ENCODE measurements around the gene LINS1. TPM values are rescaled to one million over a fixed set of nuclear protein-coding genes. Genes with fewer than 3 reads are reported as not detected.

Gene LINS1
- total and polyA plus RNA-seq, 2 donors (not counting 3 experiments of a cell fraction or from before 2014, with no cell fraction given) = 6.9 to 14.7 TPM

DNA sequence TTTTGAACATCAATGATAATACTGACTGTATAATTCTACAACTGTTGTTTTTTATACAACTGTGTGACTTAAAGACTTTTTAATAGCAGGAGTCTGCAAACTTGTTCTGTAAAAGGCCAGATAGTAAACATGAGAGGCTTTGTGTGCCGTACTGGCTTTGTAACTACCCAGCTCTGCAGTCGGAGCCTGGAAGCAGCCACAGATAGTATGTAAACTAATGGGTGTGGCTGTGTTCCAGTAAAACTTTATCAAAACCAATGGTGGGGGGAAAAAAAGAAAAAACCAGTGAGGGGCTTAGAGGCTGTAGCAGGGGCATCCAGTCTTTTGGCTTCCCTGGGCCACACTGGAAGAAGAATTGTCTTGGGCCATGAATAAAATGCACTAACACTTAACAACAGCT, 12.4 kb upstream of the LINS1 start:
- DNase-seq (ENCODE audit: low read depth, low spot score) (no peak), FAIRE-seq (no peak)
- H3K4me2 ChIP-seq (ENCODE audit: insufficient read depth, low read length) = no peak overlapping the region
- no peak overlapping the region for H3K4me3 ChIP-seq (replicated peaks in 1 of 3; ENCODE audit: insufficient read depth in 1 of 3, low read depth in 1 of 3, low read length in 3 of 3)
- H3K27me3 ChIP-seq (ENCODE audit: control insufficient read depth in 2 of 2, insufficient read depth in 2 of 2, low read length in 2 of 2) = no peaks in the 10 kb centered on the region
- no peak overlapping the region for H2AFZ ChIP-seq (ENCODE audit: low read depth, low read length)
- H3K79me2 ChIP-seq (ENCODE audit: control insufficient read depth, insufficient read depth, low read length) = peaks cover 10% of the 10 kb centered on the region
- TF ChIP-seq EZH2 (IDR thresholded peaks at IDR 0.05; ENCODE audit: borderline replicate concordance, low read depth, low read length, severe bottlenecking) (no peak), POLR2A (IDR thresholded peaks at IDR 0.05; ENCODE audit: low read depth, low read length) (no peak), MYC (IDR thresholded peaks at IDR 0.05; ENCODE audit: low read depth, low read length) (no peak), JUN (IDR thresholded peaks at IDR 0.05; ENCODE audit: borderline replicate concordance, insufficient read depth, insufficient read length, low read depth) (no peak), FOS (IDR thresholded peaks at IDR 0.05; ENCODE audit: borderline replicate concordance, insufficient read depth, low read length) (no peak)
- TF ChIP-seq, protein P1, sequence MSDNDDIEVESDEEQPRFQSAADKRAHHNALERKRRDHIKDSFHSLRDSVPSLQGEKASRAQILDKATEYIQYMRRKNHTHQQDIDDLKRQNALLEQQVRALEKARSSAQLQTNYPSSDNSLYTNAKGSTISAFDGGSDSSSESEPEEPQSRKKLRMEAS (IDR thresholded peaks at IDR 0.05; ENCODE audit: insufficient read depth, insufficient read length) = no peak
- TF ChIP-seq, protein P2, sequence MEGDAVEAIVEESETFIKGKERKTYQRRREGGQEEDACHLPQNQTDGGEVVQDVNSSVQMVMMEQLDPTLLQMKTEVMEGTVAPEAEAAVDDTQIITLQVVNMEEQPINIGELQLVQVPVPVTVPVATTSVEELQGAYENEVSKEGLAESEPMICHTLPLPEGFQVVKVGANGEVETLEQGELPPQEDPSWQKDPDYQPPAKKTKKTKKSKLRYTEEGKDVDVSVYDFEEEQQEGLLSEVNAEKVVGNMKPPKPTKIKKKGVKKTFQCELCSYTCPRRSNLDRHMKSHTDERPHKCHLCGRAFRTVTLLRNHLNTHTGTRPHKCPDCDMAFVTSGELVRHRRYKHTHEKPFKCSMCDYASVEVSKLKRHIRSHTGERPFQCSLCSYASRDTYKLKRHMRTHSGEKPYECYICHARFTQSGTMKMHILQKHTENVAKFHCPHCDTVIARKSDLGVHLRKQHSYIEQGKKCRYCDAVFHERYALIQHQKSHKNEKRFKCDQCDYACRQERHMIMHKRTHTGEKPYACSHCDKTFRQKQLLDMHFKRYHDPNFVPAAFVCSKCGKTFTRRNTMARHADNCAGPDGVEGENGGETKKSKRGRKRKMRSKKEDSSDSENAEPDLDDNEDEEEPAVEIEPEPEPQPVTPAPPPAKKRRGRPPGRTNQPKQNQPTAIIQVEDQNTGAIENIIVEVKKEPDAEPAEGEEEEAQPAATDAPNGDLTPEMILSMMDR (IDR thresholded peaks at IDR 0.05; ENCODE audit: extremely low read depth in 1 of 2, insufficient read depth in 1 of 2, low read depth in 1 of 2, low read length in 2 of 2) = no peak
- intact Hi-C loops (cut with micrococcal nuclease) = no loop called here
- ChIA-PET CTCF (interaction anchor here (0.6 to 1.5 kb wide), 5 partner anchors 10 to 259 kb away, joined by 3 to 6 read pairs (median 4); partner anchors contain the start of genes ASB7 and LINS1), POLR2A (interaction anchor here (0.7 kb wide), 1 partner anchor 232 kb away, joined by 6 read pairs; no protein-coding TSS in a partner anchor)
- dilution Hi-C loops (cut with MboI; ENCODE audit: extremely low pct_ligation_motif_present, low sequenced_read_pairs) = no loop called here
- no peaks in the 10 kb centered on the region for H3K9me1 ChIP-seq (replicated peaks; ENCODE audit: control insufficient read depth, extremely low read depth, insufficient read depth, low read length)
- H4K20me1 ChIP-seq (replicated peaks; ENCODE audit: control insufficient read depth, extremely low read depth, insufficient read depth, low read length) = no peaks in the 10 kb centered on the region
- no peaks in the 10 kb centered on the region for H3K4me1 ChIP-seq (ENCODE audit: control insufficient read depth, extremely low read depth, insufficient read depth, low read length)
- peaks cover 6 to 16% of the 10 kb centered on the region in 2 experiments for H3K36me3 ChIP-seq (ENCODE audit: control insufficient read depth in 2 of 2, extremely low read depth in 1 of 2, insufficient read depth in 2 of 2, low read length in 2 of 2)
- no TSS peak for BruUV-seq (replicated peaks)
- no peaks in the 10 kb centered on the region for H3K9me3 ChIP-seq (replicated peaks; ENCODE audit: control insufficient read depth, insufficient read depth, low read length)
- no peak overlapping the region for H3K27ac ChIP-seq (ENCODE audit: insufficient read depth, low read depth, low read length)
- no peak overlapping the region for H3K9ac ChIP-seq (replicated peaks; ENCODE audit: extremely low read depth, insufficient read depth, low read length)

All from endothelial cell of umbilical vein (primary cell).